OCI-LY1 (cell line): ENCODE measurements around the gene PSMA2.

Experiments
- CTCF ChIP-seq: fragments of 200-600 bp; sonication (generic), shearing (Covaris generic); IDR thresholded peaks from 2 replicates; pipeline ENCODE4 v1.5.1; 2017; ENCODE audit warnings: mild to moderate bottlenecking, antibody characterized with exemption, low read length, moderate library complexity, mixed read lengths
- EZH2 ChIP-seq: fragments of 200-600 bp; sonication (generic), shearing (Covaris generic); IDR thresholded peaks from 2 replicates; pipeline ENCODE4 v1.8.0; 2017; ENCODE audit warnings: borderline replicate concordance, mixed run types, mild to moderate bottlenecking, antibody characterized with exemption, low read length, moderate library complexity, mixed read lengths

- no peak for TF ChIP-seq CTCF
- no peak for TF ChIP-seq EZH2
Observed at GRCh38 chr7:42926204-42926603, 5.8 kb downstream of the PSMA2 start.
